HEK293 (cell line): ENCODE measurements around the gene PRB2.
"Not testable (repeated sequence)": the region's sequence is repeated elsewhere in the genome, so short reads cannot be mapped to it uniquely, and the experiment has no call there.

ENCODE experiments used
- CTCF ChIA-PET: fragments of 350-600 bp; formaldehyde crosslinking; extraction: SDS; loops from one replicate; lab custom pipeline; 2021; ENCODE audit warnings: antibody characterized with exemption; lab: Yijun Ruan, JAX
- POLR2A ChIA-PET: fragments of 300-600 bp; formaldehyde crosslinking; extraction: SDS; loops from one replicate; lab custom pipeline; 2020; ENCODE audit warnings: antibody characterized with exemption, inconsistent platforms; lab: Yijun Ruan, JAX
- H3K27ac ChIP-seq: fragments of 200-500 bp; sonication (Bioruptor generic); 2 replicates; pipeline ENCODE4 v1.5.1; 2014; ENCODE audit warnings: low read depth, low read length, control low read depth, inconsistent platforms; ENCODE audit errors: extremely low read depth
- H3K36me3 ChIP-seq, 2 experiments: fragments of 200-500 bp in 1 of 2; sonication (Bioruptor generic) in 1 of 2; 1 replicate in 1 of 2; 2 replicates in 1 of 2; pipeline ENCODE4 v1.5.1; 2014 to 2017; ENCODE audit warnings: inconsistent platforms in 2 of 2, low read length in 2 of 2; ENCODE audit not compliant: control insufficient read depth in 2 of 2, insufficient read depth in 1 of 2
- H3K4me1 ChIP-seq: fragments of 200-500 bp; sonication (Bioruptor generic); 2 replicates; pipeline ENCODE4 v1.5.1; 2014; ENCODE audit warnings: mild to moderate bottlenecking, low read length, inconsistent platforms; ENCODE audit not compliant: control insufficient read depth, insufficient read depth
- H3K4me3 ChIP-seq: 2 replicates; pipeline ENCODE4 v1.5.1; 2011; ENCODE audit warnings: low read depth, mild to moderate bottlenecking, control low read depth, low read length, moderate library complexity
- H3K9me3 ChIP-seq: fragments of 200-500 bp; sonication (Bioruptor generic); 2 replicates; pipeline ENCODE4 v1.5.1; 2014; ENCODE audit warnings: low read depth, low read length, inconsistent platforms; ENCODE audit not compliant: control insufficient read depth, insufficient read depth
- BCL11A ChIP-seq: fragments of 450-650 bp; formaldehyde crosslinking; IDR thresholded peaks from 2 replicates; pipeline ENCODE4 v1.5.1; 2016; ENCODE audit warnings: low read depth, missing biosample characterization, missing genetic modification characterization
- HOXA7 ChIP-seq: sonication (generic); formaldehyde crosslinking; IDR thresholded peaks from 2 replicates; pipeline ENCODE4 v1.8.1; 2022; ENCODE audit warnings: missing genetic modification reagents, borderline replicate concordance
- SP3 ChIP-seq: fragments of 450-650 bp; formaldehyde crosslinking; IDR thresholded peaks from 2 replicates; pipeline ENCODE4 v1.5.1; 2016; ENCODE audit warnings: missing biosample characterization, missing genetic modification characterization
- TRIM28 ChIP-seq: IDR thresholded peaks from 2 replicates; pipeline ENCODE4 v1.6.1; 2011; ENCODE audit warnings: low read length, control low read depth, borderline replicate concordance
- ZNF174 ChIP-seq: fragments of 450-650 bp; formaldehyde crosslinking; IDR thresholded peaks from 2 replicates; pipeline ENCODE4 v1.5.0; 2017; ENCODE audit warnings: missing biosample characterization, mild to moderate bottlenecking, missing genetic modification characterization
- ZNF184 ChIP-seq: fragments of 450-650 bp; IDR thresholded peaks from 2 replicates; pipeline ENCODE4 v1.5.1; 2018; ENCODE audit warnings: missing biosample characterization, mild to moderate bottlenecking, missing genetic modification characterization
- ZNF211 ChIP-seq: fragments of 450-650 bp; formaldehyde crosslinking; IDR thresholded peaks from 2 replicates; pipeline ENCODE4 v1.5.1; 2016; ENCODE audit warnings: low read depth, missing biosample characterization, missing genetic modification characterization
- ZNF239 ChIP-seq: fragments of 450-650 bp; formaldehyde crosslinking; IDR thresholded peaks from 2 replicates; pipeline ENCODE4 v1.5.1; 2016; ENCODE audit warnings: missing biosample characterization, missing genetic modification characterization
- ZNF266 ChIP-seq: fragments of 450-650 bp; formaldehyde crosslinking; IDR thresholded peaks from 2 replicates; pipeline ENCODE4 v1.5.1; 2016; ENCODE audit warnings: missing biosample characterization, missing genetic modification characterization, low read depth
- ZNF521 ChIP-seq: fragments of 450-650 bp; formaldehyde crosslinking; IDR thresholded peaks from 2 replicates; pipeline ENCODE4 v1.5.1; 2017; ENCODE audit warnings: missing biosample characterization, mild to moderate bottlenecking, missing genetic modification characterization
- ZNF677 ChIP-seq: fragments of 450-650 bp; IDR thresholded peaks from 2 replicates; pipeline ENCODE4 v1.5.0; 2018; ENCODE audit warnings: missing biosample characterization, mild to moderate bottlenecking, missing genetic modification characterization, moderate library complexity
- TF ChIP-seq, protein P1 (sequence below): fragments of 450-650 bp; formaldehyde crosslinking; IDR thresholded peaks from 2 replicates; pipeline ENCODE4 v1.5.1; 2016; ENCODE audit warnings: missing biosample characterization, missing genetic modification characterization, low read depth
- TF ChIP-seq, protein P2 (sequence below): fragments of 450-650 bp; formaldehyde crosslinking; IDR thresholded peaks from 2 replicates; pipeline ENCODE4 v1.5.1; 2016; ENCODE audit warnings: missing biosample characterization, missing genetic modification characterization
- TF ChIP-seq, protein P3 (sequence below): fragments of 450-650 bp; IDR thresholded peaks from 2 replicates; pipeline ENCODE4 v1.5.1; 2018; ENCODE audit warnings: missing biosample characterization, mild to moderate bottlenecking, missing genetic modification characterization
- TF ChIP-seq, protein P4 (sequence below): fragments of 450-650 bp; formaldehyde crosslinking; IDR thresholded peaks from 2 replicates; pipeline ENCODE4 v1.5.1; 2017; ENCODE audit warnings: missing biosample characterization, missing genetic modification characterization

PRB2 gene

DNA sequence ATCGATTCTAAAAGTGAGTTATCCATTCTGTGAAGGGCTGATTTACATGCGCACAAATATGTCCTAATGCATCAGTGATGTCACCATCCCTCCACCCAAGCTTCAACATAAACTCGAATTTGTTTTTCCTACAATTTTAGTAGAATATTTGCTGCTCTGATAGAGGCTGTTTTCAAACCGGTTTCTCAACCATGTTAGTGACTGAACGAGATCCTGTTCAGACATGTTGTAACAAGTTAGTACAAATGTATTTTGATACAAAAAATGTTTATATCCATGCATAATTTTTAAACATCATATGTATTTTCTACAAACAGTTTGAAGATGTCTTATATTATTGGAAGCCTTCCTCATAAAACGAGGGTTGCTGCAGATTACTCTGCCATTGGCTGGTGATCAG is 12.7 kb upstream of the PRB2 start:
- no peaks in the 10 kb centered on the region for H3K9me3 ChIP-seq
- no peaks in the 10 kb centered on the region for H3K4me1 ChIP-seq
- POLR2A ChIA-PET, result no interaction called here
- H3K27ac ChIP-seq, result no peak overlapping the region
- CTCF ChIA-PET, result no interaction called here
- H3K4me3 ChIP-seq, result no peak overlapping the region
- no peaks in the 10 kb centered on the region for H3K36me3 ChIP-seq
- TF ChIP-seq, protein P1, sequence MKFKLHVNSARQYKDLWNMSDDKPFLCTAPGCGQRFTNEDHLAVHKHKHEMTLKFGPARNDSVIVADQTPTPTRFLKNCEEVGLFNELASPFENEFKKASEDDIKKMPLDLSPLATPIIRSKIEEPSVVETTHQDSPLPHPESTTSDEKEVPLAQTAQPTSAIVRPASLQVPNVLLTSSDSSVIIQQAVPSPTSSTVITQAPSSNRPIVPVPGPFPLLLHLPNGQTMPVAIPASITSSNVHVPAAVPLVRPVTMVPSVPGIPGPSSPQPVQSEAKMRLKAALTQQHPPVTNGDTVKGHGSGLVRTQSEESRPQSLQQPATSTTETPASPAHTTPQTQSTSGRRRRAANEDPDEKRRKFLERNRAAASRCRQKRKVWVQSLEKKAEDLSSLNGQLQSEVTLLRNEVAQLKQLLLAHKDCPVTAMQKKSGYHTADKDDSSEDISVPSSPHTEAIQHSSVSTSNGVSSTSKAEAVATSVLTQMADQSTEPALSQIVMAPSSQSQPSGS (tag by site-specific recombination), result 0 out of 2 replicates have a peak, but pooled peaks have one; percentile 7
- TF ChIP-seq, protein P2, sequence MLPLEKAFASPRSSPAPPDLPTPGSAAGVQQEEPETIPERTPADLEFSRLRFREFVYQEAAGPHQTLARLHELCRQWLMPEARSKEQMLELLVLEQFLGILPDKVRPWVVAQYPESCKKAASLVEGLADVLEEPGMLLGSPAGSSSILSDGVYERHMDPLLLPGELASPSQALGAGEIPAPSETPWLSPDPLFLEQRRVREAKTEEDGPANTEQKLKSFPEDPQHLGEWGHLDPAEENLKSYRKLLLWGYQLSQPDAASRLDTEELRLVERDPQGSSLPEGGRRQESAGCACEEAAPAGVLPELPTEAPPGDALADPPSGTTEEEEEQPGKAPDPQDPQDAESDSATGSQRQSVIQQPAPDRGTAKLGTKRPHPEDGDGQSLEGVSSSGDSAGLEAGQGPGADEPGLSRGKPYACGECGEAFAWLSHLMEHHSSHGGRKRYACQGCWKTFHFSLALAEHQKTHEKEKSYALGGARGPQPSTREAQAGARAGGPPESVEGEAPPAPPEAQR, result no peak

DNA sequence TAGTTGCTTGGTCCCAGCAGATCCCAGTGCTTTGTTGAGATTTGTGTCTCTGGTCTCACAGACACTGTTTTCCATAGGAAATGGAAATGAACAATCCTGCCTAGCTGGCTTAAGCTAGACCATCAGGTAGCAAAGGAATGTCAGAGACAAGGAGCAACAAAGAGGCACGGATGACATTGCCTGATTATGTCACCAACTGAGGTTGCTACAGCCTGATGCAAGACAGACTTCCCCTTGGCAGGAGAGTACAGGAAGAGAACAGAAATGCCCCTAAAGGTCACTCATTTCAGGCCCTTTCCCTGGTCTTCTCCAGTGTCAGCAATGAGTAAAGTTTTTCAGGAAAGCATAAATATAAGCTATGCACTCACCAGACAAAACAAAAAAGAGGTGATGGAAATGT is 2.0 kb upstream of the PRB2 start:
- H3K27ac ChIP-seq, result no peak overlapping the region
- no peaks in the 10 kb centered on the region for H3K9me3 ChIP-seq
- ChIA-PET POLR2A (no interaction called here), CTCF (no interaction called here)
- no peaks in the 10 kb centered on the region for H3K4me1 ChIP-seq
- H3K36me3 ChIP-seq, result no peaks in the 10 kb centered on the region
- TF ChIP-seq ZNF677 (tag by site-specific recombination), result no peak
- TF ChIP-seq ZNF521 (tag by site-specific recombination), result no peak
- no peak for TF ChIP-seq ZNF239 (tag by site-specific recombination)
- no peak for TF ChIP-seq BCL11A (tag by site-specific recombination)
- no peak overlapping the region for H3K4me3 ChIP-seq

DNA sequence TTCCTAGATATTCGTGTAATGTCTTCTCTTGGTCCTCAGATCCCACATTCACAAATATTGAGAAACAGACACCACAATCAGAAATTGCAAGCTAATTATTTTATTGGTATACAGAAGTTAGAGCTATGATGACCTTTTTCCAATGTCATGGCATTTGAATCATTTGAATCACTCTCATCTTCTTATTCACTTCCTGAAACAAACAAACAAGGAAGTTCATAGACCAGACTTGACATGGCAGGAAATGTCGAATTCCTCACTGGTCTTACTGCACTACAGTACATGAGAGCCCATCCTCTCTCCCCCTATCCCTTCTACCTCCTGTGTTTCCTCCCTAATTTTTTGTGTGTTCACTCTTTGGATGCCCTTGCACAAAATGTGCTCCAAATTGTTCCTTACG is 3.9 kb downstream of the PRB2 start:
- CTCF ChIA-PET, H3K4me3 ChIP-seq, H3K9me3 ChIP-seq, H3K4me1 ChIP-seq, POLR2A ChIA-PET, H3K27ac ChIP-seq, H3K36me3 ChIP-seq: not testable (repeated sequence)

DNA sequence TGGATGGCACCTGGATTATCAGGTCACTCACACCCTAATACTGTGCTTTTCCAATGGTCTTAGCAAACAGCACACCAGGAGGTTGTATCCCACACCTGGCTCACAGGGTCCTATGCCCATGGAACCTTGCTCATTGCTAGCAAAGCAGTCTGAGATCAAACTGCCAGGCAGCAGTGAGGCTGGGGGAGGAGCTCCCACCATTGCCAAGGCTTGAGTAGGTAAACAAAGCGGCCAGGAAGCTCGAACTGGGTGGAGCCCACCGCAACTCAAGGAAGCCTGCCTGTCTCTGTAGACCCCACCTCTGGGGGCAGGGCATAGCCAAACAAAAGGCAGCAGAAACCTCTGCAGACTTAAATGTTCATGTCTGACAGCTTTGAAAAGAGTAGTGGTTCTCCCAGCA is 17.9 kb downstream of the PRB2 start:
- CTCF ChIA-PET, result interaction anchor here (0.6 kb wide), 1 partner anchor 688 kb away, joined by 3 read pairs; no protein-coding TSS in a partner anchor
- H3K36me3 ChIP-seq, H3K27ac ChIP-seq, H3K9me3 ChIP-seq, H3K4me3 ChIP-seq, H3K4me1 ChIP-seq, POLR2A ChIA-PET: not testable (repeated sequence)

DNA sequence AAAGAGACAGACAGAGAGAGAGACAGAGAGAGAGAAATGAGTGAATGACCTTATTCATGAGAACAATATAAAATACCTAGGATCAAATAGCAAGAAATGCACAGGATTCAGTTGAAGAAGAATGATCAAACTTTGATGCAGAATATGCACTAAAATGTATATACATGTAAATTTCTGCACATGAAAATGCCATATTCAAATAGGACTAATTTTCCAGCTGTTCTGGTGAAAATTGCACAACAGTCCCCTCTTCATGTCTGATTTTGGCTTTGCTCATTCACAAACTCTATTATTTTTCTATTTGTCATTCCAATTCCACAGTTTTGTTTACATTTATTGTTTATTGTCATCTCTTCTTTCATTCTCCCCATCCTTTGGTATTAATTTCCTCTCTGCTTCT is 34.2 kb downstream of the PRB2 start:
- ChIA-PET POLR2A (no interaction called here), CTCF (no interaction called here)
- Histone ChIP-seq H3K4me3 (no peak overlapping the region), H3K9me3 (no peaks in the 10 kb centered on the region), H3K27ac (no peak overlapping the region), H3K4me1 (no peaks in the 10 kb centered on the region), H3K36me3 (no peaks in the 10 kb centered on the region)
- TF ChIP-seq ZNF211 (tag by site-specific recombination) (no peak), TRIM28 (no peak), ZNF184 (tag by site-specific recombination) (no peak), ZNF174 (tag by site-specific recombination) (no peak), SP3 (tag by site-specific recombination) (no peak), ZNF266 (tag by site-specific recombination) (no peak), HOXA7 (CRISPR knock-in tag) (no peak)
- TF ChIP-seq, protein P3, sequence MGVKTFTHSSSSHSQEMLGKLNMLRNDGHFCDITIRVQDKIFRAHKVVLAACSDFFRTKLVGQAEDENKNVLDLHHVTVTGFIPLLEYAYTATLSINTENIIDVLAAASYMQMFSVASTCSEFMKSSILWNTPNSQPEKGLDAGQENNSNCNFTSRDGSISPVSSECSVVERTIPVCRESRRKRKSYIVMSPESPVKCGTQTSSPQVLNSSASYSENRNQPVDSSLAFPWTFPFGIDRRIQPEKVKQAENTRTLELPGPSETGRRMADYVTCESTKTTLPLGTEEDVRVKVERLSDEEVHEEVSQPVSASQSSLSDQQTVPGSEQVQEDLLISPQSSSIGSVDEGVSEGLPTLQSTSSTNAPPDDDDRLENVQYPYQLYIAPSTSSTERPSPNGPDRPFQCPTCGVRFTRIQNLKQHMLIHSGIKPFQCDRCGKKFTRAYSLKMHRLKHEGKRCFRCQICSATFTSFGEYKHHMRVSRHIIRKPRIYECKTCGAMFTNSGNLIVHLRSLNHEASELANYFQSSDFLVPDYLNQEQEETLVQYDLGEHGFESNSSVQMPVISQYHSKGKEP (tag by site-specific recombination), result no peak
- TF ChIP-seq, protein P4, sequence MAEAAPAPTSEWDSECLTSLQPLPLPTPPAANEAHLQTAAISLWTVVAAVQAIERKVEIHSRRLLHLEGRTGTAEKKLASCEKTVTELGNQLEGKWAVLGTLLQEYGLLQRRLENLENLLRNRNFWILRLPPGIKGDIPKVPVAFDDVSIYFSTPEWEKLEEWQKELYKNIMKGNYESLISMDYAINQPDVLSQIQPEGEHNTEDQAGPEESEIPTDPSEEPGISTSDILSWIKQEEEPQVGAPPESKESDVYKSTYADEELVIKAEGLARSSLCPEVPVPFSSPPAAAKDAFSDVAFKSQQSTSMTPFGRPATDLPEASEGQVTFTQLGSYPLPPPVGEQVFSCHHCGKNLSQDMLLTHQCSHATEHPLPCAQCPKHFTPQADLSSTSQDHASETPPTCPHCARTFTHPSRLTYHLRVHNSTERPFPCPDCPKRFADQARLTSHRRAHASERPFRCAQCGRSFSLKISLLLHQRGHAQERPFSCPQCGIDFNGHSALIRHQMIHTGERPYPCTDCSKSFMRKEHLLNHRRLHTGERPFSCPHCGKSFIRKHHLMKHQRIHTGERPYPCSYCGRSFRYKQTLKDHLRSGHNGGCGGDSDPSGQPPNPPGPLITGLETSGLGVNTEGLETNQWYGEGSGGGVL (tag by site-specific recombination), result no peak
